ENCODE results near the gene SCAF4.
"Not testable (repeated sequence)": the region's sequence is repeated elsewhere in the genome, so short reads cannot be mapped to it uniquely, and the experiment has no call there.

SCAF4 gene, protein sequence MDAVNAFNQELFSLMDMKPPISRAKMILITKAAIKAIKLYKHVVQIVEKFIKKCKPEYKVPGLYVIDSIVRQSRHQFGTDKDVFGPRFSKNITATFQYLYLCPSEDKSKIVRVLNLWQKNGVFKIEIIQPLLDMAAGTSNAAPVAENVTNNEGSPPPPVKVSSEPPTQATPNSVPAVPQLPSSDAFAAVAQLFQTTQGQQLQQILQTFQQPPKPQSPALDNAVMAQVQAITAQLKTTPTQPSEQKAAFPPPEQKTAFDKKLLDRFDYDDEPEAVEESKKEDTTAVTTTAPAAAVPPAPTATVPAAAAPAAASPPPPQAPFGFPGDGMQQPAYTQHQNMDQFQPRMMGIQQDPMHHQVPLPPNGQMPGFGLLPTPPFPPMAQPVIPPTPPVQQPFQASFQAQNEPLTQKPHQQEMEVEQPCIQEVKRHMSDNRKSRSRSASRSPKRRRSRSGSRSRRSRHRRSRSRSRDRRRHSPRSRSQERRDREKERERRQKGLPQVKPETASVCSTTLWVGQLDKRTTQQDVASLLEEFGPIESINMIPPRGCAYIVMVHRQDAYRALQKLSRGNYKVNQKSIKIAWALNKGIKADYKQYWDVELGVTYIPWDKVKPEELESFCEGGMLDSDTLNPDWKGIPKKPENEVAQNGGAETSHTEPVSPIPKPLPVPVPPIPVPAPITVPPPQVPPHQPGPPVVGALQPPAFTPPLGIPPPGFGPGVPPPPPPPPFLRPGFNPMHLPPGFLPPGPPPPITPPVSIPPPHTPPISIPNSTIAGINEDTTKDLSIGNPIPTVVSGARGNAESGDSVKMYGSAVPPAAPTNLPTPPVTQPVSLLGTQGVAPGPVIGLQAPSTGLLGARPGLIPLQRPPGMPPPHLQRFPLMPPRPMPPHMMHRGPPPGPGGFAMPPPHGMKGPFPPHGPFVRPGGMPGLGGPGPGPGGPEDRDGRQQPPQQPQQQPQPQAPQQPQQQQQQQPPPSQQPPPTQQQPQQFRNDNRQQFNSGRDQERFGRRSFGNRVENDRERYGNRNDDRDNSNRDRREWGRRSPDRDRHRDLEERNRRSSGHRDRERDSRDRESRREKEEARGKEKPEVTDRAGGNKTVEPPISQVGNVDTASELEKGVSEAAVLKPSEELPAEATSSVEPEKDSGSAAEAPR

DNA sequence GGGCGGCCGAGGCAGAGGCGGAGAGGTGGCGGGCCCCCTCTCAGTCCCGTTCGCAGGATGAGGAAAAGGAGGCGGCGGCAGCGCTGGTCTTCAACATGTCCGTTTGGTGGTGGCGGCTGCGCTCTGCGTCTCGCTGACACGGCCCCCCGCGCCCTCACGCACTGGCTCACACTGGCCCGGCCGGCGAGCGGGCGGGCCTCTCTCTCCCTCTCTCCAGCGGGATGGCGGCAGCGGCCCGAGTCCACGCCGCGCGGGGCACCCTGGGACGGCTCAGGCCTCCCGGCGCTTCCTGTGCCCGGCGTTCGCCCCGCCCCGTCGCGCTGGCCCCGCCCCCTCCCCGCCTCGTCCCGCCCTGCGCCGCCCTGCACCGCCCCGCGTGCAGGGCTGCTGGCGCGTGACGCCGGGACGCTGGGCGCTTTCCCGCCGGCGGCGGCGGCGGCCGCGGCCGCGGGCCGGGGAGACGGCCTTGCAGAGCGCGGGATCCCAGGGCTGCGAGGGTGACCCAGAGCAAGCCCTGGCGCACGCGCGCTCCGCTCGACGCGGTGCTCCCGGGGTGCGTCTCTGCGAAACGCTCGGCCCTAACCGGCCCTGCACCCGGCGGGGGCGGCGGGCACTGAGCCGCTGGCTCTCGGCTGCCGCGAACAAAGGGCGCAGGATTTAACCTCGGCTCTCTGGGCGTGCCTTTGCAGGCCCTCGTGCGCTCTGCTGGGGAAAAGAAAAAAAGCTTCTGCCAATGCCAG, at the start of gene SCAF4:
SCAF4 (minus strand) TSS at position 262 of the 740 bp plus-strand sequence. CDS start 426 bp downstream, outside the sequence.
- DNase-seq: peak; percentile 64 to 67

DNA sequence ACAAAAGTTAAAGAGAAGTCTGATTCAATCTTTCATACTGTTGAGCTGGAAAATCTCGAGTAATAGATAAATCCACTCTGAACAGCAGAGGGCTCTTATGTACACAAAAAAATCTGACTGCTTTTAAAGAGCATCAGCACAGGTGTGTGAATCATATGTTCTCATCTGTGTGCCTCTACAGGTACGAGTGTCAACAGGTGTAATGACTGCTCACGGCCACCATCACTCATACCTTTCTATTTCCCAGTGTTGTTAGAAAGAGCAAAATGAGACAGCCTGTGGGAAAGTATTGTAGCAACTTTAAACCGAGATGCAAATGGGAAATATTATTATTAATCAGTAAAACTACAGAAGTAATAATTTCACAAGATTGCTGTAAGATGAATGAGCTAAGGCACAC, 49.0 kb upstream of the SCAF4 start:
- peak in 1 of 2 experiments; percentile 7 for DNase-seq

DNA sequence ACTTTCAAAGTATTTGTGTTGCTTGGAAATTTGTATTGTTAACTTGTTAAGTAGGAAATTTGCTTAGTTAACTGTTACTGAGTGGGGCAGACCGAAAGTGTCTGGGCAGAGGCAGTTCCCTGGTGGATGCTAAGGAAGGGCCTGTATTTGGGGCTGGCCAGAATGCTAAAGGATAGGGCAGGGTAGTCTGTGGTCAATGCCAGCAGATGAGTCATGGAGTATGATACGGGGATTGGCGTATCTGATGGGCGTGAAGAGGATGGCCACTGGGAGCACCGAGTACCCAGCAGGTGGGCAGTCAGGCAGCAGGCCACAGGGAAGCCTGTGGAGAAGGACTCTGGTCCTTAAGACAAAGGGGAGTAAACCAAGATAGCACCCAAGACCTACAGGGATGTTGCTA, 46.6 kb upstream of the SCAF4 start:
- no peak for DNase-seq

DNA sequence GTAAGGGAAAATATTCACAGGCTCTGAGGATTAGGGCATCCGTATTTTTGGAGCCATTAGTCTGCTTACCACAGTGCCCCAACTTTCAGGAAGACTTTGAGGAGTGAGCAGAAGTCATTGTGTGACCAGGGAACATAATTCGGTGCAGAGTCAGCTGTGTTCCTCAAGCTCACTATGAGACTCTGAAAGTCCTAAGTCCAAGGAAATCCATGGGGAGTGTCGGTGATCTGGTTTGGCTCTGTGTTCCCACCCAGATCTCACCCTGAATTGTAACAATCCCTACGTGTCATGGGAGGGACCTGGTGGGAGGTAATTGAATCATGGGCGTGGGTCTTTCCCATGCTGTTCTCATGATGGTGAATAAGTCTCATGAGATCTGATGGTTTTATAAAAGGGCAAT, 45.9 kb upstream of the SCAF4 start:
- no peak for DNase-seq

DNA sequence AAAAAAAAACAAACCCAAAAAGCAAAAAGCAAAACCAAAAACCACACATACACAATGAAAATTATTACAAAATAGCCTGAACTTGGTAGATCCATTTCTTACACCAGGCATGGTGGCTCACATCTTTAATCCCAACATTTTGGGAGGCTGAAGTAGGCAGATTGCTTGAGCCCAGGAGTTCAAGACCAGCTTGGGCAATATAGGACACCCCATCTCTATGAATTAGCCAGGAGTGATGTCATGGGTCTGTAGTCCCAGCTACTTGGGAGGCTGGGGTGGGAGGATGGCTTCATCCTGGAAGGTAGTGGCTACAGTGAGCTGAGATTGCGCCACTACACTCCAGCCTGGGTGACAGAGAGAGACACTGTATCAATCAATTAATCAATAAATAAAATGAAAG, 42.1 kb upstream of the SCAF4 start:
- no peak for DNase-seq

DNA sequence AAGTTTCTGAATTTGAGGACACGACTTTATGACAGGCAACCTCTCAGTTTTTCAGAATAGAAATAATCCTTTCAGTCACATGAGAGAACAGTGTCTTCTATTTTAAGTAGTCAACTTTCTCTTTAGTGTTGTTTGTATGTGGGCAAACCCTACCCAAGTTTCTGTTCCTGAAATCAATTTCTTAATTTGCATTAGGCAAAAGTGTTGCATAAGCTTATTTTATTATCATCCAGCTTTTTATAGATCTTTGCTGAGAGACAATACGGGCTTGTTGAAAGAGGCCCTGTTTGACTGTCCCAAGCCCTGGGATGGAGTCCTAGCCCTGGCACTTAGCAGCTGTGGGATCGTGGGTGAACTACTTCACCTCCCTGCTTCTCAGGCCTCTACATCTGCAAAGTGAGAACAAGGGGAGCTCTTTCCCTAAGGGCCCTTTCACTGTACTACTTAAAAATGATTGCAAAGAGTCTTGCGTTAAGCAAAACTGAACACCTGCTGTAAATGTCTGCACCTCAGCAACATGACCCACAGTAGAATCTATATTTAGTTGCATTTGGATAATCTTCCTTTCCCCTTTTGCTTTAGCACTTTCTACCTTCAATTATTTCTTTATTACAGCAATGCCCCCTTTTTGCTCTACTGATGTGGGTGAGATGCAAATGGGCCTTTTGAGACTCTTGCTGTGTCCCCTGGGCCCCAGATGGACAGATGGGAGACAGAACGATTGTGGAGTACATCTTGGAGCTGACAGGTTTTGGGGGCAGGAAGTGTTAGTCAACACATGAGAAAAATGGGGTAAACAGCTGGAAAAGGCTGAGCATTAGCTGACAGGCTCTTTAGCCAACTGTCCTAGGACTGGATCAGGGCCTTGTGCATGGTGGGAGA, 41.0 kb upstream of the SCAF4 start:
- DNase-seq: no peak

DNA sequence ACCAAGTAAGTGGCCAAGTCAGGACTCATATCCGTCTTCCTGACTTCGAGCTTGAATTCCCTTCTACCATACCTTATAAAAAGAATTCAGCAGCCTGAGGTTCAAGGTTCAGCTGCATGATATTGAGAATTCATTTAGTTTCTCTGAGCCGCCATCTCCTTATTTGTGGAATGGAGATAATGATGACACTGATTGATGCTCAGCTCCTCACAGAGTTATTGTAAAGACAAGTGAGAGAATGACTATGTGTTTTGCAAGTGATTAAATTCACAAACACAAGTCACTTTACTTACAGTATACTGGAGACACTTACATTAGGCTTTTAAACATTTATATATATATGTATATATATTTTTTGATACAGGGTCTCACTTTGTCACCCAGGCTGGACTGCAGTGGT, 39.8 kb upstream of the SCAF4 start:
- no peak for DNase-seq

DNA sequence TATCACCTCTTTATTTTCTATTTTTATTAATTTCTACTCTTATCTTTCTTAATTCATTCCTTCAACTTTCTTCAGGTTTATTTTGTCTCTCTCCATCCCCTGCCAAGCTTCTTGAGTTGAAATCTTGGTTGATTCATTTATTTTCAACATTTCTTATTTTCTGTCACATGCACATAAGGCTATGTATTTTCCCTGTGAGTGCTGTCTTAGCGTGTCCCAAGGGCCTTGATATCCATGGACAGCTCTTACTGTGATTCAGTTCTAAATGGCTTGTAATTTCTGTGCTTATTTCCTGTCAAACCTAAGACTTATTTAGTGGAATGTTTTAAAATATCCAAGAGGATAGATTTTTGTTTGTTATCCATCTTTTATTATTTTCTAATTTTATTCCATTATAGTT, 36.8 kb upstream of the SCAF4 start:
- no peak for DNase-seq

DNA sequence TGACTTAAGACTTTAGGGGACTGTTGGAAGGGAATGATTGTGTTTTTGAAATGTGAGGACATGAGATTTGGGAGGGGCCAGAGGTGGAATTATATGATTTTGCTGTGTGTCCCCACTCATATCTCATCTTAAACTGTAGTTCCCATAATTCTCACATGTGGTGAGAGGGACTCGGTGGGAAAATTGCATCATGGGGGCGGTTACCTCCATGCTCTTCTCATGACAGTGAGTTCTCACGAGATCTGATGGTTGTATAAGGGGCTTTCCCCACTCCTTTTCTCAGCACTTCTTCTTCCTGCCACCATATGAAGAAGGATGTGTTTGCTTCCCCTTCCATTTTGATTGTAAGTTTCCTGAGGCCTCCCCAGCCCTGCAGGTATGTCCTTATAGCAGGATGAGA, 35.0 kb upstream of the SCAF4 start:
- no peak for DNase-seq

DNA sequence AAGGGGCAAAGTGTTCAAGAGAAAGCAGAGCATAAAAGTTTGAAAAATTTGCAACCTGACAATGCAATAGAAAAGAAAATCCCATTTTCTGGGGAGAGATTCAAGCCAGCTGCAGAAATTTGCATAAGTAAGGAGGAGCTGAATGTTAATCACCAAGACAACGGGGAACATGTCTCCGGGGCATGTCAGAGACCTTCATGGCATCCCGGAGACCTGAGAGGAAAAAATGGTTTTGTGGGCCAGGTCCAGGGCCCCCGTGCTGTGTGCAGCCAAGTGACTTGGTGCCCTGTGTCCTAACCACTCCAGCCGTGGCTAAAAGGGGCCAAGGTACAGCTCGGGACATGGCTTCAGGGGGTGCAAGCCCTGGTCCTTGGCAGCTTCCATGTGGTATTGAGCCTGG, 33.9 kb upstream of the SCAF4 start:
- DNase-seq: not testable (repeated sequence)

DNA sequence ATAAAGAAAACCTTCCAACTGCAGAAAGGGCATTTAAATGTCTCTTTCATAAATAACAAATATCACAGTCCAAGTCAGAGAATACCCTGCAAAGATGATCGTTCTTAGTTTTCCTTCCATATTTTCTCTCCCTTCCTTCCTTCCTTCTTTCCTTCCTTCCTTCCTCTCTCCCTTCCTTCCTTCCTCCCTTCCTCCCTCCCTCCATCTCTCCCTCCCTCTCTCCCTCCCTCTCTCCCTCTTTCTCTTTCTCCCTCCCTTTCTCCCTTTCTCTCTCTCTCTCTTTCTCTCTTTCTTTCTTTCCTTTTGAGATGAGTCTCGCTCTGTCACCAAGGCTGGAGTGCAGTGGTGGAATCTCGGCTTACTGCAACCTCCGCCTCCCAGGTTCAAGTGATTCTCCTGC, 29.0 kb upstream of the SCAF4 start:
- DNase-seq: no peak

DNA sequence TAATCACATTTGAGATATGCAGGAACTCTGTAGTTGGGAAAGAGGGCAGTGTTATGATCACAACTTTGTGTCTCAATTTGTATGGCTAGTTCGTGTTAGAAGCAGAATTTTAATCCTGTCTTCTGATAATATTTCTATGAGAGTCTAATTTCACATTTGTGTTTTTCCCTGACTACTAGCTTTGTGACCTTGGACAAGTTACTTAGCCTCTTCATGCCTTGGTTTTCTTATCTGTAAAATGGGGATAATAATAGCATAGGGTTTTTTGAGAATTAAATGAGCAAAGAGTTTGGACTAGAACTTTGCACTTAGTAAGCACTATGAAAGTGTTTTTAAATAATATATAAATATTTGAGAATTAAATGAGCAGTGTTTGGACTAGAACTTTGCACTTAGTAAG, 24.9 kb upstream of the SCAF4 start:
- no peak for DNase-seq

DNA sequence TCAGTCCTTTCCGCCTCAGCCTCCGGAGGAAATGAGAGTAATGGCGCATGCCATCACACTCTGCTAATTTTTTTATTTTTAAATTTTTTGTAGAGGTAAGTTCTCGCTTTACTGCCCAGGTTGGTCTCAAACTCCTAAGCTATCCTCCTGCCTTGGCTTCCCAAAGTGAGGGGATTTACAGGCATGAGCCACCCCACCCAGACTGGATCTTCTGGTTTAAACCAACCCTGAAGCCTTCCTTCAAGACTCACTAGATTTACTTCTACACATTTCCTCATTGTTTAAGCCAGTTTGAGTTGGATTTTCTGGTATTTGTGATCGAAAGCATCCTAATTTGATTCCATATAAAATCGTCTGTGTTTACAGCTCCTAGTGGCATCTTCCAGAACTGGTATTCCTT, 23.1 kb upstream of the SCAF4 start:
- no peak for DNase-seq

DNA sequence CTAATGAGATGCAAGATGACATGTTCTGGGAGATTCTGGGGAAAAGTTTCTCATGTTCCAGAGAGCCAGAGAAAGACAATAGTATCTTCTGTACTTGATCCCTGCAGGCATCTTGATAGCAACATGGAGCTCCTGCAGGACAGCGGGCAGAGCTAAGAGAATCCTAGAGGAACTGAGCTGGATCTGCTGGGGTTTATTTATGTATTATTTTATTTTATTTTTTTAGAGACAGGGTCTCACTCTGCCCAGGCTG, 22.7 kb upstream of the SCAF4 start:
- no peak for DNase-seq

DNA sequence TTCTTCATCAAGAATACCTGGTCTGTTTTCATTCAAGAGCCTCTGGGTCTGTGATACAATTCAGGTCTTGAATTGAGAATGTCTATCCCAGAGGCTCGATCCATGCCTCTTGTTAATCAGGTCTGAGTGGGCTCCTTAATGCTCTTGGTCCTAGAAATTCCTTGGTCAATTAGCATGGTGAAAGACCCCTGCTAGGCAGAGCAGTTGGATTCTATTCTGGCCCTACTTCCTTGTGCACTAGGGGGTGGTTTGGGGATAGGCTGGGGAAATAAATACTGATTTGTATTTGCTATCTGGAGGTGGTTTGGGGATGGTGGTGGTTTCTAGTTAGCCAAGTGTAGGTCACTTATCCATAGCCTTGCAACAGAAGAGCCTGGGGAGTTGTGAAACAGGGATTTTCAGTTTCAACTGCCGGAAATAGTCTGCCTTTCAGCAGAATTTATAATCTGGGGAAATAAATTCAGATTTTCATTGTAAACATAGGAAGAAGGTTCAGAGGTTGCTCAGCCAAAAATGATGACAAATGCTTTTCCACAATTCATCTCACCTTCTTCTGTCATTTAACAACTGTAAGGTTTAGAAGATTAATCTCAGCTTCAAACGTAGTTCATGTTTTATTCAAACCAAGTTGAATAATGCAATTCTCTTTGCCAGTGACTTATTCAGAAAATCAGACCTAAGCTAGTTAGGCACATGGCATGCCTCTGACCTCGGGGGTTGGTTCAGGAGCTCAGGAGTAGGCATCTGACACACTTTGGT, 22.2 kb upstream of the SCAF4 start:
- no peak for DNase-seq

DNA sequence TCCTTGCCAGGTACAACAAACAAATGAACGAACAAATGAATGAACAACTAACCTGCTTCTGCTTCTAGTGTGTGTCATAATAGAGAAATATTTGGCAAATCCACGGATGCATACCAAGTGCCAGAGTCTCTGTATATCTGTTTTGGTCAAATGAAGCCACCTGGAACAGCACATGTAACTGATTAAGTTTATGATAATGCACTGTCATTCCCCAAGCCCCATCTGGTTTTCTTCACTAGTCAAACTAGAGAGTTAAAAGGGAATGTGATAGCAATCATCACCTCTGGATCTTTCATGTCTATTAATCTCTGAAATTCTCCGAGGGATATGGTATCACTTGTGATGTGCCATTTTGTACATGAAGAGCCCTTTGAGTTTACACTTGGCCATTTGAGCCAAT, 21.0 kb upstream of the SCAF4 start:
- no peak for DNase-seq

DNA sequence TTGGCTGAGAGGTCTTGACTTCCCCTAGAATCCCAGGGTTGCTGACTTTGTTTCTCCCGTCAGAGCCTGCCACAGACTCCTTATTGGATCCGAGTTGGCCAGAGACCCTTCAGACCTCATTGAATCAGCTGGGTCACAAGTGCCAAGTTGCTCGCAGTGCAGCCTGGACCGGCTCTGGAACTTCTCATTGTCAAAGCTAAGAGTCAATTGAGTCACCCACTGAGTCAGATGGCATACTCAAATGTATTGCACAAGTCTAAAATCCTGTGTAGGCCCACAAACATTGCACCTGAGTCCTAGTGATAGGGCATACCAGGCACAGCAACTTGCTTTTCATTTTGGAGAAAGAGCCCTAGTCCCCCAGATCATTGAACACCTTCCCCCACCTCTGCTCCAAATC, 20.4 kb upstream of the SCAF4 start:
- no peak for DNase-seq

DNA sequence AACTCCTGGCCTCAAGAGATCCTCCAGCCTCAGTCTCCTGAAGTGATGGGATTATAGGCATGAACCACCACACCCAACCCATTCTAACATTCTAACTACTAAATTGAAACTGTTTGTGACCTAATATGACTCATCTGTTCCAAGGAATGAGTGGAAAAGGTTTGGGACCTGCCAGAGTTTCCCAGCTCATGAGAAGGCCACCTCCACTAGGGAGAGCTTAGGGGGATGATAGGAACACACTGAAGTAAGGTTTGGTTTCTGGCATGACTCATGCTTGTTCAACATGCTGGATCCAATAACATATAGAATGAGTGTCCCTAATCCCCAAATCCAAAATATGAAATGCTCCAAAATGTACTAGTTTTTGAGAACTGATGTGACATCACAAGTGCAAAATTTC, 18.9 kb upstream of the SCAF4 start:
- no peak for DNase-seq

DNA sequence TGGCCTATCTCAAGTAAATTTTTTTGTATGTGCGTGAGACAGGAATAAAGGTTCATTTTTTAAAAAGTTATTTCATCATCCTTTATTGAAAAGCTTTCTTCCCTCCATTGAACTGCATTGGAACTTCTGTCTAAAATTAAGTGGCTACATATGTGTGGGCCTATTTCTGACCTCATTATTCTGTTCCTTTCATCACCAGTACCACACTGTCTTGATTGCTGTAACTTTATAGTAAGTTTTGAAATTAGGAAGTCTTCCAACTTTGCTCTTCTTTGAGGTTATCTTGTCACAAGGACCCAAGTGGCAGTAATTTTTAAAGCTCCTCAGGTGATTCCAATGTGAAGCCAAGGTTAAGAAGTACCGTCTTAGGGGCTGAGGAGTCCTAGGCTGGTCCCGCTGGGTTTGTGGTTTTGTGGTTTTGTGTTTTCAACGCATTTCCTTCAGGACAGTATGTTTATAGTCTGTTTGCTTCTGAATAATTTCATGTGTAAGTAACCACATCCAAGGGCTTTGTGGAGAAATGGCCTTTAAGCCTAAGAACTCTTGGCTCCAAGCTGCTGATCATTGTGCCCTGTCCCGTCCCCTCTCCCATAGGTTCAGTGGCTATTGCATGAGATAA, 12.4 kb upstream of the SCAF4 start:
- no peak for DNase-seq

DNA sequence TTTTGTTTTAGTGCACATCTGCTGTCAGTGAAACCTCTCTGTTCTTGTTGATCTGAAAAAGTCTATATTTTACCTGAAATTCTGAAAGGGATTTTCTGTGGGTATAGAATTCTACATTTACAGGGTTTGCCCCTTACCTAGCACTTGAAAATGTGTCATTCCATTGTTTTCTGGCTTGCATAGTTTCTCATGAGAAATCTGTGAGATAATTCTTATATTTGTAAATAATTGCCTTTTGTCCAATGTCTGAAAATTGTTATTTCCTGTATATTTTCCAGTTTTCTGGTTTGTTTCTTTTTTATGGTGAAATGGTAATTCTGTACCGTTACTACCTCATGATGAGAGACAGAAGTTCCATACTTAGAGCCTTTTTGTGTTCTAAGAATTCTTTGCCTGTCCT, 11.8 kb upstream of the SCAF4 start:
- DNase-seq: no peak

DNA sequence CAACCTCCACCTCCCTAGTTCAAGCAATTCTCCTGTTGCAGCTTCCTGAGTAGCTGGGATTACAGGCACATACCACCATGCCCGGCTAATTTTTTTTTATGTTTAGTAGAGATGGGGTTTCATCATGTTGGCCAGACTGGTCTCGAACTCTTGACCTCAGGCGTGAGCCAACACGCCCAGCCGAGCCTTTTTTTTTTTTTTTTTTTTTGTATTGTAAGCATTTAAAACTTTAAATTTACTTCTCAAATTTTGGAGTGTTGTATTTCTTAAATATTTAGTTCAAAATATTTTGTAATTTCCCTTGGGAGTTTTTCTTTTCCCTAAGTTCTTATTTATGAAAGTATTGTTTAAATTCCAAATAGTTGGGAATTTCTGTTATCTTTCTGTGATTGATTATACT, 9.2 kb upstream of the SCAF4 start:
- DNase-seq: no peak

Measured in Kasumi-1 (cell line).